T-helper 1 cell (primary cell): ENCODE measurements around the gene MRPL49.

Source experiments
- DNase-seq, 5 donors: peaks; one replicate each; pipeline ENCODE4 v3.0.0-alpha.2; 2012 to 2020

Gene MRPL49

DNA sequence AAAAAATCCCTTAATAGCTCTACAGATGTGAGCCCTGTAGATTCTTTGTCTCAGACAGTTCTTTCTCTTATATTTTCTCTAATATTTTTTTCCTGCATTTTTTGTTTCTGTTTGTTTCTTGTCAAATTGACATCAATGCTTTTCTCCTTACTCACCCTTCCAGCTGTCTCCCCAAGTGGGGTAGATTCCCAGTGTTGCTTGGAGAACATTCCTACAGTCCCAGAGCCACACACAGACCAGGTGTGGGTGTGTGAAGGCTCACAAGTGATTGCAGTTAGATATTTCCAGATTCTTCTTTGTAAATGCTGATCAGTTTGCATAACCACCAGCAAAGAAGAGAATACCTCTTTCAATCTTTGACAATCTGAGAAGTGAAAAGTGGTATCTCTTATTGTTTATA lies 18.6 kb upstream of the MRPL49 start:
- no peak for DNase-seq

DNA sequence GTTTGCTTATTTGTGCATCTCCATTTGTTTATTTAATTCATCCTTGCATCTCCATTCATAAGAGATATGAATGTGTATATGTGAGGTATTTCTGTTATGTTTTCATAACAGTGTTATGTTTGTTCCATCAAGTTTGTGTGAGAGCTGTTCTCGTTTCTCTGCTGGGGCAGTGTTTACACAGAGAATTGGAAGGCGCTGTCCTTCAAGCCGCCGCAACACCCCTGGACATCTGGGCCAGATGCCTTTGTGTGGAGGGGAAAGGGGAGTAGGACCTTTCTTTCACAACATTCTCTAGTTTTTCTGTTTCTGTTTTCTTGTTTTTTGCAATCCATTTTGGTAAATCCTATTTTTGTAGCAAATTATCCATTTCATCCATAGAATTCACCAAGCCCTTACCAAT lies 17.5 kb upstream of the MRPL49 start:
- DNase-seq: no peak

DNA sequence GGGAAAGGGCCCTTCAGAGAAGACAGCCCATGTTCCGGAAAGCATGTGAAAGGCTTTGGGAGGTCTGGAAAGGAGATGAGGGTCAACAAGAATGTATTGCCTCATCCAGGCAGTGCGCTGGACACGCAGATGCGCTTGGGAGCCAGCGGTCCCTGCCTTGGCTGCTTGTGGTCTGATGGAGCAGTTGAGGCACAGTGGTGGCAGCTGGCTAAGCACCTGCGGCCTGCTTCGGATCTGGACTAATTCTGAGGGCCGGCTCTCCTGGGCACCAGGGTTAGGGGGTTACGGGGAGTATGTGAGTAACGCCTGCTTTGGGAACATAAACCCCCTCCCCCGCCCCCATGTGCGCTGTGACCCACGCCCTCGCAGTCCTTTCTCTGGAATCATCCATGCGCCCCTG lies 15.0 kb upstream of the MRPL49 start:
- no peak for DNase-seq

DNA sequence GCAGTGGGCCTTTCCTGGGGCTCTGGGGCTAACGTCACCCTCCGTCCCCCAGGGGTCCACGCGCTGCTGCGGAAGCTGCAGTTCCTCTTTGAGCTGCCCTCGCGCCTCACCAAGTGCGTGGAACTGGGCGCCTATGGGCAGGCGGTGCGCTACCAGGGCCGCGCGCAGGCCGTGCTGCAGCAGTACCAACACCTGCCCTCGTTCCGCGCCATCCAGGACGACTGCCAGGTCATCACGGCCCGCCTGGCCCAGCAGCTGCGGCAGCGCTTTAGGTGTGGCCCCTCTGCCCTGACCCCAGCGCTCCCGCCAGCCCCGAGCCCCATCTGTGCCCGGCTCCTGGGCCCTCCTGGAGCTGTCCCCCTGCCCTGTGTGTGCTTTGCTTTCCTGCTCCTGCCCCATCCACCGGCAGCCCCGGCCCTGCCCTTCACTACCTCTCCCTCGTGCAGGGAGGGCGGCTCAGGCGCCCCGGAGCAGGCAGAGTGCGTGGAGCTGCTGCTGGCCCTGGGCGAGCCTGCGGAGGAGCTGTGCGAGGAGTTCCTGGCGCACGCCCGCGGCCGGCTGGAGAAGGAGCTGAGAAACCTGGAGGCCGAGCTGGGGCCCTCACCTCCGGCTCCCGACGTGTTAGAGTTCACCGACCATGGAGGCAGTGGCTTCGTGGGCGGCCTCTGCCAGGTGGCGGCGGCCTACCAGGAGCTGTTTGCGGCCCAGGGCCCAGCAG lies 14.2 kb upstream of the MRPL49 start:
- no peak for DNase-seq

DNA sequence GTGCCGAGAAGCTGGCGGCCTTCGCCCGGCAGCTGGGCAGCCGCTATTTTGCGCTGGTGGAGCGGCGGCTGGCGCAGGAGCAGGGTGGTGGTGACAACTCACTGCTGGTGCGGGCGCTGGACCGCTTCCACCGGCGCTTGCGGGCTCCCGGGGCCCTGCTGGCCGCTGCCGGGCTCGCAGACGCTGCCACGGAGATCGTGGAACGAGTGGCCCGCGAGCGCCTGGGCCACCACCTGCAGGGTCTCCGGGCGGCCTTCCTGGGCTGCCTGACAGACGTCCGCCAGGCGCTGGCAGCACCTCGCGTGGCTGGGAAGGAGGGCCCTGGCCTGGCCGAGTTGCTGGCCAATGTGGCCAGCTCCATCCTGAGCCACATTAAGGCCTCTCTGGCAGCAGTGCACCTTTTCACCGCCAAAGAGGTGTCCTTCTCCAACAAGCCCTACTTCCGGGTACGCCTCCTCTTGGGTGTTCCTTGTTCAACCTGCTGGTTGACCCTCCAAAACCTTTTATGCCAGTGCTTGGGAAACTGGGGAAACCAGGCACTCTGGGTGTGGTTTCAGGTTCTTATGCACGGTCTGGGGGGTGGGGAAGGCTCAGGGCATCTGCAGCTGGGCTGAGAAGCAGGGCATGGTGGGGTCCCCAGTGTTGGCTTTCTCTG lies 13.5 kb upstream of the MRPL49 start:
- no peak for DNase-seq

DNA sequence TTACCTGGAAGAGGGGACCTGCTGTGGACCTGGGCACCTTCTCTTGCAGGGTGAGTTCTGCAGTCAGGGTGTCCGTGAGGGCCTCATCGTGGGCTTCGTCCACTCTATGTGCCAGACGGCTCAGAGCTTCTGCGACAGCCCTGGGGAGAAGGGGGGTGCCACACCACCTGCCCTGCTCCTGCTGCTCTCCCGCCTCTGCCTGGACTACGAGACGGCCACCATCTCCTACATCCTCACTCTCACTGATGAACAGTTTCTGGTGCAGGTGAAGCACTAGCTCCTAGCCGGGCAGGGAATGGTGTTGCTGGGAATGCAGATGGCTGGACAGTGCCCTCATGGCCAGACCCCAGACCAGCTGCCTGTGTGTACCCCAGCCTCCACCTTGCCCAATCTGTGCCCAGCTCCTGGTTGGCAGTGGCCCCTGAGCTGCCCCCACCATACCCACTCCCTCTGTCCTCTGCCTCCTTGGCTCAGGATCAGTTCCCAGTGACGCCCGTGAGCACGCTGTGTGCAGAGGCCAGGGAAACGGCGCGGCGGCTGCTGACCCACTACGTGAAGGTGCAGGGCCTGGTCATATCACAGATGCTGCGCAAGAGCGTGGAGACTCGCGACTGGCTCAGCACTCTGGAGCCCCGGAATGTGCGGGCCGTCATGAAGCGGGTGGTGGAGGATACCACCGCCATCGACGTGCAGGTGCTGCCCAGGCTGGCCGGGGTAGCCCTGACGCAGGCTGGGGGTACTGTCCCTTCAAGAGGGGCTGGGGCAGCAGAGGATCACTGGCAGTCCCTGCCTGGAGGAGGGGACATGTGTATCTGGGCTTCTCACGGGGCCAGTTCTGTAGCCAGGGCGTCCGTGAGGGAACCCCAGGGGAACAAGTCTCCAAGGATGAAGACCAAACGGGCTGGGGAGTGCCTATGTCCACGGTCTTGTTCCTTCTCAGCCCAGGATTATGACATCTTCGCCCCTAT lies 12.6 kb upstream of the MRPL49 start:
- no peak for DNase-seq

DNA sequence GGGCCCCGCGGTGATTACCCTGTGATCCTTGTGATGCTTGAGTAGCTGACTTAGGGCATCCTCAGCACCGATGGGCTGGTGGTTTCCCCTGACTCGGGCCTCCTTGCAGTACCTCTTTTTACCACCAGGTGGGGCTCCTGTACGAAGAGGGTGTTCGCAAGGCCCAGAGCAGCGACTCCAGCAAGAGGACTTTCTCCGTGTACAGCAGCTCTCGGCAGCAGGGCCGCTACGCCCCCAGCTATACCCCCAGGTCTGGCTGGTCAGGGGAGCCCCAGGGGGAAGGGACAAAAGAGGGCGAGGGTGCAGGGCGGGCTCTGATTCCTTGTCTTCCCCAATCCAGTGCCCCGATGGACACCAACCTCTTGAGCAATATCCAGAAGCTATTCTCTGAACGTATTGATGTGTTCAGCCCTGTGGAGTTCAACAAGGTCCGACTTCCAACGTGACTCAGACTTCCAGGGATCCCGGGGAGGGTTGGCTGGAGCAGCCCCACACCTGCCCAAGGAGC lies 11.7 kb upstream of the MRPL49 start:
- DNase-seq: peak; percentile 80 to 96 (median 85)

DNA sequence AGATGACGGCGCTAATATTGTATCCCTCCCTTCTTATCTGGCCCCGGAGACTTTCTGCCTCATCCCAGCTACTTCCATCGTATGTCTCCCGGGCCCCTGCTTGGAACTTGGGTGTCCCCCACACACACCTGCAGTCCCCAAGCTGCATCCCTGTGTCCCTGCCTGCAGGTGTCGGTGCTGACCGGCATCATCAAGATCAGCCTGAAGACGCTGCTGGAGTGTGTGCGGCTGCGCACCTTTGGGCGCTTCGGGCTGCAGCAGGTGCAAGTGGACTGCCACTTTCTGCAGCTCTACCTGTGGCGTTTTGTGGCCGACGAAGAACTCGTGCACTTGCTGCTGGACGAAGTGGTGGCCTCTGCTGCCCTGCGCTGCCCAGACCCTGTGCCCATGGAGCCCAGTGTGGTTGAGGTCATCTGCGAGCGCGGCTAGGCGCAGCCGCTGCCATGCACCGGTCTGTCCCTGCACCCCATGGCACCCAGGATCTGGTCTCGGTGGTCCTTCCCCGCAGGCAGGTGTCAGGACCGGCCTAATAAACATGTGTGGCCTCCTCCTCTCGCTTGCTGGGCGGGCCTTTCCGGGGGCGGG lies 10.9 kb upstream of the MRPL49 start:
- no peak for DNase-seq

DNA sequence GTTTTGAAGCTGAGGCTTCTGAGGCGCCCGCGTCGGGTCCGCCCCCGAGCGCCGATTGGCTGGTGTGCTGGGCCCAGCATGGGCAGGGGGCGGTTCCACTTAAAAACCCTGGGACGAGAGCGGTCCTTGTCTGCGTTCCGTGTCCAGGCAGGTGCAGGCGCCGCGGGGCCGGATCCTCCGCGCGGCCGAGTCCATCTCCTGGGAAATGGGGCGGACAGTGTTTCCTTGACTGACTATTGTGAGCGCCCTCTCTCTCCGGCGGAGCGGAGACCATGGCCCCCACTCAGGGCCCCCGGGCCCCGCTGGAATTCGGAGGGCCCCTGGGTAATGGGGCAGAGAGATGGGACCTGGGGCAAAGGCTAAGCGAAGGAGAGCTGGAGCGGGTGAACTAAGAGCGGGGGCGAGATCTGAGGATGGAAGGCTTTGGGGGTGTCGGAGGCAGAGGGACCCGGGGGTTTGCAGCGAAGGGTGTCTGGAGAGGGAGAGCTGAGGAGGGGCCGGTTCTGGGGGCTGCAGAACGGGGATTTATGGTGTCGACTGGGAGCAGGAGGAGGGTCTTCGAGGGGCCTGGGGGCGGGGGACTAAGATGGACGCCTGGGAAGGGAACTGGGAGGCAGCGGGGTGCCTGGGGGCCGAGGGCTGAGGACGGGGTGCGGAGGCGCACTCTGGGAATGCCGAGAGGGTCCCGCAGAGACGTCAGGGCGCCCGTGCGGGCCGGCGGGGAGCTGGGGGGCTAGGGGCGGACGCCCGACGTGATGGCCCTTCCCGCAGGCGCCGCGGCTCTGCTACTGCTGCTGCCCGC lies 10.2 kb upstream of the MRPL49 start, which contains the start of gene TM7SF2:
Gene TM7SF2, plus strand, starts transcription at position 129 of the 802 bp plus-strand sequence. Its CDS starts 144 bp downstream, at position 273.
- peak; percentile 92 to 95 (median 93) for DNase-seq

DNA sequence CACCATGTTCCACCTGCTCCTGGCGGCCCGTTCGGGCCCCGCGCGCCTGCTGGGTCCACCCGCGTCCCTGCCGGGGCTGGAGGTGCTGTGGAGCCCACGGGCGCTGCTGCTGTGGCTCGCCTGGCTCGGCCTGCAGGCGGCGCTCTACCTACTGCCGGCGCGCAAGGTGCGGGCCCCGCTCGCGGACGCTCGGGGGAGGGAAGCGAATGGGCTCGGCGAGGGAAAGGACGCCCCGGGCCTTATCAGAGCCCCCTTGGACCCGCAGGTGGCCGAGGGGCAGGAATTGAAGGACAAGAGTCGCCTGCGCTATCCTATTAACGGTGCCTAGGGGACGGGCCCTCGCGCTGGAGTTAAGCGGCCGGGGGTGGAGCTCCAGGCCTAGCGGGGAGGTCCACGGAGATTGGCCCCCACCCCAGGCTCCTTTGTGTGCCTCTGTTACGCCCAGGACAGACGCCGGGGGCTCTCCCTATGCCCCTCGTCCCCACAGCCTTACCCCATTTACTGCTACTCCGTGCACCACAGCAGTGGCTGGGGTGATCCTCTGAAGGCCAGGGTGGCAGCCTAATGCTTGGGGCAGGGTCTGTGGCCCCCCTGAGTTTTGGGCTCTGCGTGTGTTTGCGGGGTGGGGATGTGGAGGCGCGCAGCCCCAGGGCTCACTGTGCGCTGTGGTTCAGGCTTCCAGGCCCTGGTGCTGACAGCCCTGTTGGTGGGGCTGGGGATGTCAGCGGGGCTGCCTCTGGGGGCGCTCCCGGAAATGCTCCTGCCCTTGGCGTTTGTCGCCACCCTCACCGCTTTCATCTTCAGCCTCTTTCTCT lies 9.4 kb upstream of the MRPL49 start:
- peak; percentile 53 to 78 (median 70) for DNase-seq

DNA sequence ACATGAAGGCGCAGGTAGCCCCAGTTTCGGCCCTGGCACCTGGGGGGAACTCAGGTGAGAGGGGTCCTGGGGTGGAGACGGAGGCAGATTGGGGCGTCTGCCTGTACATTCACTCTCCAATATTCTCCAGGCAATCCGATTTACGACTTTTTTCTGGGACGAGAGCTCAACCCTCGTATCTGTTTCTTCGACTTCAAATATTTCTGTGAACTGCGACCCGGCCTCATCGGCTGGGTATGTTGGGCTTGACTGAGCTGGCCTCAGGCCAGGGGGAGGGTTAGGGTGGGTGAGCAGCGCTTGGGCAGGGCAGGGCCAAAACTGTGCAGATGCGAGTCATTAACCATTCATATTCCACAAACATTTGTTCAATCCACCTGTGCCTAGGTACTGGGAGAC lies 8.8 kb upstream of the MRPL49 start:
- no peak for DNase-seq

DNA sequence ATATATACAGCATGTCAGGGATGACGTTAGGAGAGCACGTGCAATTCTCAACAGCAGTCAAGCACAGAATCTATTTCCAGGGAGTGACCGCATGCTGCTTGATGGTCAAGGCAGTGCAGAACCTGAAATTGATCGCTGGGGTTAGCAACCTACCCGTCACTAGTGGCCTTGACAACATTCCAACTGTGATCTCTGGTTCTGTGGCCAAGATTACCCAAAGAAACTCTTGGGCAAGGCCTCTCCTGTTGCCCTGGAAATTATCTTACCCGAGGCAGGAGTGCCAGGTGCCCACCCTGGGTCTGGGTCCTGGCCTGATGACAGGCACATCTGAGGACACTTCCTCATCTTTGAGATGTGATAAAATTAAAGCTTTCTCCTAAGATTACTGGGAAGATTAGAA lies 8.3 kb upstream of the MRPL49 start:
- DNase-seq: no peak

DNA sequence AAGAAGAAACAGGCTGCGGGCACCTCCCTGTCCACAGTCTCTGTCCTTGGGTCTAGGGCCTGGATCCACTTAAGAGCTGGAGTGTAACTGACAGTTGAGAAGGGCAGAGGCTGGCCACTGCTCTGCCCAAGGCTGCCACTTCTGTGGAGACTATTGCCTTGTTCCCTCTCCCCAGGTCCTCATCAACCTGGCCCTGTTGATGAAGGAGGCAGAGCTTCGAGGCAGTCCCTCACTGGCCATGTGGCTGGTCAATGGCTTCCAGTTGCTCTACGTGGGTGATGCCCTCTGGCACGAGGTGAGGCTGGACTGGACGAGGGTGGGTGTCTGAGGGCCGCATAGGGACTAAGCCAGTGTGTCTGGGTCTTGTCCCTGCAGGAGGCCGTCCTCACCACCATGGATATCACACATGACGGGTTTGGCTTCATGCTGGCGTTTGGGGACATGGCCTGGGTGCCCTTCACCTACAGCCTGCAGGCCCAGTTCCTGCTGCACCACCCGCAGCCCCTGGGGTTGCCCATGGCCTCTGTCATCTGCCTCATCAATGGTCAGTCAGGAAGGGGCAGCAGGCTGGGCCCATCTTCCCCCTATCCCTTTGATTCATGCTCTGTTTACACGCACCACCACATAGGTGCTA lies 7.5 kb upstream of the MRPL49 start:
- DNase-seq: no peak

DNA sequence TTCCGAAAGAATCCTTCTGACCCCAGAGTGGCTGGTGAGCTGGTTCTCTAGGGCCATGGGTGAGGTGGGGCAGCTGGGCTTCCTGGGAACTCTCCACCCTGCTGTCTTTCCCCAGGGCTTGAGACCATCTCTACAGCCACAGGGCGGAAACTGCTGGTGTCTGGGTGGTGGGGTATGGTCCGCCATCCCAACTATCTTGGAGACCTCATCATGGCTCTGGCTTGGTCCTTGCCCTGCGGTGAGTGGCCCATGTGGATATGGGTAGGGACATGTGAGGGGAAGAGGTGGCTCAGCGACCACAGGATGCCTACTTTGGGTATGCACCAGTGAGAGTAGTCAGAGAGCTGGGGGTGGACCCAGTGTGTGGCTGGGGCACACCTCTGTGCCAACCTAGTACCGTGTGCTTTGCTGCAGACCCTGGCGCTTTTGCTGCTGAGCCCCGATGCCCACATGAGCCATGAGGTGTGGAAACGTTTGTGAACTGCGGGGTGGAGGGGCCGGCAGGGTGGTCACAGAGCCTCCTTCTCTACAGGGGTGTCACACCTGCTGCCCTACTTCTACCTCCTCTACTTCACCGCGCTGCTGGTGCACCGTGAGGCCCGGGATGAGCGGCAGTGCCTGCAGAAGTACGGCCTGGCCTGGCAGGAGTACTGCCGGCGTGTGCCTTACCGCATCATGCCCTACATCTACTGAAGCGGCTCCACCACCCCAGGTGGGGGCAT lies 6.6 kb upstream of the MRPL49 start:
- DNase-seq: no peak

DNA sequence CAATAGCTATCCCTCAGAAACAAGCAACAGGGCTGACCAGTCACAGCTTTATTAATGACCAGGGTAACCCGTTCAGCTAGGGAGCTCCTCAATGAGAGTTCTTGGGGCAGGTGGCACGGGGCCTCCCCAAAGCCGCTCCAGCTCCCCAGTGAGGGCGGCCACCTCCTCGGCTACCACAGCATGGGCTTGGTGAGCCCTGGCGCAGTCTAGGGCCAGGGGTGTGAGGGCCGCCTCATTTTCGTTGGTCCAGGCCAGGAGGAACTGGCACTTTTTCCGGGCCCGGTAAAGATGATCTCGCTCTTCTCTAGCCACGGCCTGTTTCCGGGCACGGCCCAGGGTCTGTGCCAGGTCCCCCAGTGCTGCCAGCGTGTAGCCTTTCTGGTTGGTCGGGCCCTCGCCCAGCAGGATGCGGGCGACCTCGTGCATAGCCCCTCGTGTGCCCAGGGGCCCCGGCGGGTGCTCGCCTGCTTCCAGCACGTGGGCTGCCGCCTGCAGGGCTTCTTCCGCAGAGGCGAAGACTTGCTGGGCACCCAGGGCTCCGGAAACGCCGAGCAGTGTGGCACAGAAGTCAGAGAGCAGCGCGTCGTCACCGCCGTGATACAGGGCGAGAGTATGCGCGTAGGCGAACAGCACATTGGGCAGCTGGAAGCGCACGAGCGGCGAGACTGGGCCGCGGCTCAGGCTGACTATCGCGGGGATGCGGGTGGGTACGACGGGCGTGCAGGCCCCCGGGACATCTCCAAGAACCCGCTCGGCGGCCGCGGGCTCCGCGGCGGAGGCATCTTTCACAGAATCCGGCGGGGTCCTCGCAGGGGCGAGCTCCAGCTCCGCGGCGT lies 5.5 kb upstream of the MRPL49 start:
- DNase-seq: peak in 2 of 5 donors; percentile 55 to 76

DNA sequence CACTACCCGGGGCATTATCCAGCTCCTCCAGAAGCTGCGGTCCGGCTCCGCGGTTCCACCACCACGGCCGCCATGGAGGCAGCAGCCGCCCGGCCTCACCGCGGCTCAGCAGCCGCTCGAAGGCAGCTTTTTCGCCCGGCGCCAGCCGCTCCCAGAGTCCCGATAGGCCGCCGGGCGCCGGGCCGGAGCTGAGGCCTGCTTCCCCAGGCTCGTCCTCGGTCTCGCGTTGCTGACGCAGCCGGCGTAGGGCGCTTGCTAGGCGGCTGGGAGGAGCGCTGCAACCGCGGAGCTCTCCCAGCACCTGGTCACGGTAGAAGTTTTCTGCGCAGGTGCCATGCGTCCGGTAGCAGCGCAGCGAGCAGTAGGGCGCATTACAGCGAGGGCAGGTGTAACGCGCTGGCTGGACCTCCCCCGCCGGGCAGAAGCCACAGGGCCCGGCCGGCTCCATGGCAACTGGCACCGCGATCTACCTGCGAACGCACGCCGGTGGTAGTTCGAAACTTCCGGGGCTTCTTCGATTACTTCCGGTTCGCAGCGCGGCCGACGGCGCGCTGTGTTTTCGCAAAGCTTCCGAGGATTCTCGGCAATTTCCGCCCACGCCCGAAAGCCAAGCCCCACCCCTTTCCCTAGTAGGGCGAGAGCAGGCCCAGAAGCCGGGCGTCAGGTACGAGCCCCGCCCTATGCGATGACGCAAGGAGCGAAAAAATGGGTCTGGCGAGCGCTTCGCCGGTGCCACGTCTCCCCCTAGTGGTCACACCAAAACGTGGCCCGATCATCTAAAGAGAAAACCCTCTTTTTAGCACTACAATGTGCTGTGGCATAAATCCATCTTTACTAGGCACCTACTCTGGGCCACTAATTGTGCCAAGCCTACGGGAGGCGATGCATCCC lies 4.7 kb upstream of the MRPL49 start, which contains the start of gene ZNHIT2:
Gene ZNHIT2, minus strand, starts transcription at position 496 of the 891 bp plus-strand sequence. Its CDS starts 48 bp downstream, at position 448.
- peak; percentile 99 to 100 (median 99) for DNase-seq

DNA sequence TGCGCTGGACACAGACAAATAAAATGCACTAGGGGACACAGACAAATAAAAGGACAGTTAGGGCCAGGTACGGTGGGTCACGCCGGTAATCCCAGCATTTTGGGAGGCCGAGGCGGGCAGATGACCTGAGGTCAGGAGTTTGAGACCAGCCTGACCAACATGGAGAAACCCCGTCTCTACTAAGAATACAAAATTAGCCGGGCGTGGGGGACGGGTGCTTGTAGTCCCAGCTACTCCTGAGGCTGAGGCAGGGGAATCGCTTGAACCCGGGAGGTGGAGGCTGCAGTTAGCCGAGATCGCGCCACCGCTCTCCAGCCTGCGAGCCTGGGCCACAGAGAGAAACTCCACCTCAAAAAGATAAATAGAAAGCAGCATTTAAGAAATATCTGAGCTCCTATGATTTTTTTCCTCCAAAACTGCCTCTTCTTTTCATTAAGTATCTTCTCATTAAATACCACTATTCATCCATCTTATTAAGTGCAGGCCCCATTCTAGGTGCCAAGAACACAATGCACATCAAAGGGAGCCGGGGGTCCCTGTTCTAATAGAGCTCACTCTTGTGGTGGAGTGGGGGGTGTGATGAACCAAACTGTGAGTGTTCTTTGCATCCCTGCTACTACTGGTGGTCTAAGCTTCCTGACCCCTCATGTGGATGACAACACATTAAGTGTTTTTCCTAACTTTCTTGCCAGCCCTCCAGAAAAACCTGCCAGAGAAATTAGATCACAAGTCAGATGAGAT lies 3.9 kb upstream of the MRPL49 start:
- no peak for DNase-seq
